SK-N-DZ (cell line): ENCODE measurements around the gene PRKCH.

Experiments
- DNase-seq: peaks from one replicate; pipeline ENCODE4 v3.0.0-alpha.2; 2015; ENCODE audit warnings: low spot score

PRKCH gene

GRCh38 chr14:61491224-61491623 is 169.8 kb downstream of the PRKCH start:
- no peak for DNase-seq

GRCh38 chr14:61491876-61492434 is 170.6 kb downstream of the PRKCH start:
- DNase-seq: no peak

GRCh38 chr14:61492474-61492873 is 171.1 kb downstream of the PRKCH start:
- DNase-seq: no peak

- DNase-seq: no peak
Measured at GRCh38 chr14:61493239-61493638, 171.9 kb downstream of the PRKCH start.

- no peak for DNase-seq
Measured at GRCh38 chr14:61494018-61494417, 172.6 kb downstream of the PRKCH start.

GRCh38 chr14:61495809-61496208 is 174.4 kb downstream of the PRKCH start:
- DNase-seq: no peak

- DNase-seq: no peak
Measured at GRCh38 chr14:61498303-61498702, 176.9 kb downstream of the PRKCH start.

GRCh38 chr14:61498811-61499210 is 177.4 kb downstream of the PRKCH start:
- DNase-seq: no peak

- DNase-seq: no peak
Measured at GRCh38 chr14:61499991-61500390, 178.6 kb downstream of the PRKCH start.

GRCh38 chr14:61501714-61502458 is 180.5 kb downstream of the PRKCH start:
- no peak for DNase-seq

GRCh38 chr14:61502459-61503093 is 181.2 kb downstream of the PRKCH start:
- DNase-seq: no peak

- no peak for DNase-seq
Measured at GRCh38 chr14:61503167-61503801, 181.9 kb downstream of the PRKCH start.

GRCh38 chr14:61504901-61505300 is 183.5 kb downstream of the PRKCH start:
- no peak for DNase-seq

GRCh38 chr14:61505815-61506809 is 184.7 kb downstream of the PRKCH start:
- DNase-seq: no peak

- no peak for DNase-seq
Measured at GRCh38 chr14:61508526-61508925, 187.1 kb downstream of the PRKCH start.

- DNase-seq: no peak
Measured at GRCh38 chr14:61510736-61511557, 189.6 kb downstream of the PRKCH start.

- no peak for DNase-seq
Measured at GRCh38 chr14:61511558-61511948, 190.2 kb downstream of the PRKCH start.

- DNase-seq: no peak
Measured at GRCh38 chr14:61512026-61512834, 190.9 kb downstream of the PRKCH start.

GRCh38 chr14:61513986-61514830 is 192.8 kb downstream of the PRKCH start:
- no peak for DNase-seq
